PC-9 (cell line): ENCODE data around the gene CCR3. TPM values are rescaled to one million over a fixed set of nuclear protein-coding genes. Genes with fewer than 3 reads are reported as not detected.

ENCODE experiments used
- BruUV-seq: library from RNA; stranded (reverse); fragments of 400-500 nt; replicated peaks from 2 replicates; lab custom pipeline; 2021; lab: Mats Ljungman, UMichigan
- CTCF ChIA-PET: fragments of 300-600 bp; sonication (Branson Sonifier 250); formaldehyde crosslinking; loops from one replicate; lab custom pipeline; 2022; ENCODE audit warnings: antibody characterized with exemption; lab: Charles Lee
- POLR2A ChIA-PET: fragments of 300-600 bp; sonication (Branson Sonifier 250); formaldehyde crosslinking; loops from one replicate; lab custom pipeline; 2022; ENCODE audit warnings: antibody characterized with exemption; ENCODE audit not compliant: unreplicated experiment; lab: Charles Lee
- DNase-seq, 2 experiments: peaks; one replicate each; pipeline versions ENCODE4 v3.0.0 to v3.0.0-alpha.2; 2015 to 2022; ENCODE audit warnings: mixed read lengths in 1 of 2
- H2AFZ ChIP-seq: fragments of 200-600 bp; sonication (generic); 2 replicates; pipeline ENCODE4 v1.8.1; 2017; ENCODE audit warnings: antibody characterized with exemption
- H3F3A ChIP-seq: fragments of 200-600 bp; sonication (generic); 2 replicates; pipeline ENCODE4 v1.8.1; 2017; ENCODE audit warnings: antibody characterized with exemption, mild to moderate bottlenecking, low read depth; ENCODE audit not compliant: insufficient read depth
- H3K27ac ChIP-seq: fragments of 200-600 bp; sonication (generic); 2 replicates; pipeline ENCODE4 v1.6.1; 2016; ENCODE audit warnings: mixed run types
- H3K27me3 ChIP-seq: fragments of 200-600 bp; sonication (generic); 2 replicates; pipeline ENCODE4 v1.6.1; 2016; ENCODE audit warnings: low read depth, mixed run types; ENCODE audit not compliant: insufficient read depth
- H3K36me3 ChIP-seq: fragments of 200-600 bp; sonication (generic); 2 replicates; pipeline ENCODE4 v1.6.1; 2016; ENCODE audit warnings: low read depth, mixed run types
- H3K4me1 ChIP-seq: fragments of 200-600 bp; sonication (generic); replicated peaks from 2 replicates; pipeline ENCODE4 v1.6.1; 2016; ENCODE audit warnings: mixed run types; ENCODE audit not compliant: insufficient read depth
- H3K4me2 ChIP-seq: fragments of 200-600 bp; sonication (generic); 2 replicates; pipeline ENCODE4 v1.6.1; 2017; ENCODE audit warnings: mixed run types
- H3K4me3 ChIP-seq: fragments of 200-600 bp; sonication (generic); 2 replicates; pipeline ENCODE4 v1.6.1; 2016; ENCODE audit warnings: mixed run types
- H3K79me2 ChIP-seq: fragments of 200-600 bp; sonication (generic); 2 replicates; pipeline ENCODE4 v1.6.1; 2017; ENCODE audit warnings: low read depth, mixed run types
- H3K9me2 ChIP-seq: fragments of 200-600 bp; sonication (generic); 2 replicates; pipeline ENCODE4 v1.8.1; 2017; ENCODE audit warnings: mild to moderate bottlenecking; ENCODE audit not compliant: insufficient read depth
- H3K9me3 ChIP-seq: fragments of 200-600 bp; sonication (generic); 2 replicates; pipeline ENCODE4 v1.8.1; 2016; ENCODE audit warnings: low read depth; ENCODE audit not compliant: insufficient read depth
- H4K20me1 ChIP-seq: fragments of 200-600 bp; sonication (generic); 2 replicates; pipeline ENCODE4 v1.8.1; 2017; ENCODE audit not compliant: insufficient read depth
- EZH2 ChIP-seq: fragments of 200-600 bp; sonication (generic); IDR thresholded peaks from 2 replicates; pipeline ENCODE4 v1.8.0; 2017; ENCODE audit warnings: antibody characterized with exemption, low read depth
- intact Hi-C: fragments of 100-400 bp; cut with micrococcal nuclease; formaldehyde crosslinking; loops from one replicate; pipeline ENCODE4 v1.10.0; 2022; ENCODE audit not compliant: unreplicated experiment
- total RNA-seq: library from RNA; stranded (reverse); gene quantifications from 2 replicates; pipeline ENCODE4 v1.2.3, GENCODE V29; 2021
- TF ChIP-seq, protein P1 (sequence below): fragments of 200-600 bp; sonication (generic); conservative IDR thresholded peaks from 2 replicates; pipeline ENCODE4 v1.6.1; 2017; ENCODE audit warnings: mixed run types, antibody characterized with exemption, mild to moderate bottlenecking, moderate library complexity

Gene CCR3
- total RNA-seq, 1 experiment from 2014 or later = 3.1 TPM

DNA sequence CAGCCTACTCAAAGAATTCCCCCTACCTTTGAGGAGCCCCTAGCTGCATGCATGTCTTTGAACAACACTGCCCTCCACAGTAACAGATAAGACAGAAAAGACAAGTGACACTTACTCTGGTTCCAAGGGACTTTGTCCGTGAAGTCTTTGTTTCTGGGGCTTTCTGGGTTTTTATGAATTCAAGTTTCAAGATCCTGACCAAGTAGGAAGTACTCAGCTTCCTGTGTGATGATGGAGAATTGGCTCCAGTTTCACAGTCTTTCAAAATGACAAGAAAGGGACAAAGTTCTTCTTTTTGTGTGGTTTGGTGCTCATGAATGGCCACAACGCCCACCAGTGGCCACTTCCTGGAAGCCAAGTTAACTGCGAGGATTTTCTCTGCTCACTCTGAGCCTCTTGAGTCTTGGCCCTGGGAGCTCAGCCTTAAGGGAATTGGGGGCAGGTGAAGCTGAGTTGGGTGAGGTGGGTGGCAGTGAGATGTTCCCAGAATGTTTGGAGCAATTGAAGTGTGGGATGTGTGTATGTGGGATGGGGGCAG lies 34.0 kb upstream of the CCR3 start, which contains the start of gene CCR1:
CCR1 (minus strand) TSS at position 147 of the 538 bp plus-strand sequence. CDS start 4,000 bp downstream, outside the sequence.
- no peaks in the 10 kb centered on the region for H3F3A ChIP-seq
- H3K4me3 ChIP-seq = no peak within 1 kb of the TSS
- POLR2A ChIA-PET = interaction anchor here (0.5 kb wide), 1 partner anchor 344 kb away, joined by 4 read pairs; no protein-coding TSS in a partner anchor
- no peaks in the 10 kb centered on the region for H3K9me3 ChIP-seq
- peak within 1 kb of the TSS; percentile 27; the same call in 1 of the 2 replicates for H3K27ac ChIP-seq
- TF ChIP-seq, protein P1, sequence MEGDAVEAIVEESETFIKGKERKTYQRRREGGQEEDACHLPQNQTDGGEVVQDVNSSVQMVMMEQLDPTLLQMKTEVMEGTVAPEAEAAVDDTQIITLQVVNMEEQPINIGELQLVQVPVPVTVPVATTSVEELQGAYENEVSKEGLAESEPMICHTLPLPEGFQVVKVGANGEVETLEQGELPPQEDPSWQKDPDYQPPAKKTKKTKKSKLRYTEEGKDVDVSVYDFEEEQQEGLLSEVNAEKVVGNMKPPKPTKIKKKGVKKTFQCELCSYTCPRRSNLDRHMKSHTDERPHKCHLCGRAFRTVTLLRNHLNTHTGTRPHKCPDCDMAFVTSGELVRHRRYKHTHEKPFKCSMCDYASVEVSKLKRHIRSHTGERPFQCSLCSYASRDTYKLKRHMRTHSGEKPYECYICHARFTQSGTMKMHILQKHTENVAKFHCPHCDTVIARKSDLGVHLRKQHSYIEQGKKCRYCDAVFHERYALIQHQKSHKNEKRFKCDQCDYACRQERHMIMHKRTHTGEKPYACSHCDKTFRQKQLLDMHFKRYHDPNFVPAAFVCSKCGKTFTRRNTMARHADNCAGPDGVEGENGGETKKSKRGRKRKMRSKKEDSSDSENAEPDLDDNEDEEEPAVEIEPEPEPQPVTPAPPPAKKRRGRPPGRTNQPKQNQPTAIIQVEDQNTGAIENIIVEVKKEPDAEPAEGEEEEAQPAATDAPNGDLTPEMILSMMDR = peak; percentile 77
- TF ChIP-seq EZH2 = no peak
- intact Hi-C loops = loop anchor here (1.0 to 5.0 kb wide), 4 partner anchors 45 to 270 kb away; no protein-coding TSS in a partner anchor
- no peaks in the 10 kb centered on the region for H3K79me2 ChIP-seq
- H3K36me3 ChIP-seq = no peaks in the 10 kb centered on the region
- CTCF ChIA-PET = interaction anchor here (0.6 to 1.8 kb wide), 7 partner anchors 10 to 208 kb away, joined by 3 to 7 read pairs (median 4); no protein-coding TSS in a partner anchor
- BruUV-seq = no TSS peak
- H3K4me1 ChIP-seq = peaks cover 14% of the 10 kb centered on the region
- H3K9me2 ChIP-seq = no peaks in the 10 kb centered on the region
- no peaks in the 10 kb centered on the region for H4K20me1 ChIP-seq
- no peaks in the 10 kb centered on the region for H3K27me3 ChIP-seq
- no peak within 1 kb of the TSS for H2AFZ ChIP-seq
- DNase-seq = peak; percentile 52 to 68
- H3K4me2 ChIP-seq = peak within 1 kb of the TSS; percentile 39

- intact Hi-C loops = loop anchor here (2.0 to 5.0 kb wide), 2 partner anchors 46 to 233 kb away; no protein-coding TSS in a partner anchor
Measured at GRCh38 chr3:46209053-46209452, 33.2 kb upstream of the CCR3 start.

GRCh38 chr3:46209746-46210470 lies 32.4 kb upstream of the CCR3 start:
- BruUV-seq = no TSS peak
- Histone ChIP-seq H2AFZ (no peak overlapping the region), H3K27ac (no peak overlapping the region), H3K4me1 (peaks cover 18% of the 10 kb centered on the region), H3K9me3 (no peaks in the 10 kb centered on the region), H3K4me2 (no peak overlapping the region), H3K27me3 (no peaks in the 10 kb centered on the region), H3K36me3 (no peaks in the 10 kb centered on the region), H3K4me3 (no peak overlapping the region), H3K9me2 (no peaks in the 10 kb centered on the region), H3K79me2 (no peaks in the 10 kb centered on the region), H4K20me1 (no peaks in the 10 kb centered on the region), H3F3A (no peaks in the 10 kb centered on the region)
- DNase-seq = no peak
- ChIA-PET POLR2A (interaction anchor here (0.6 kb wide), 1 partner anchor 271 kb away, joined by 4 read pairs; no protein-coding TSS in a partner anchor), CTCF (interaction anchor here (0.9 kb wide), 1 partner anchor 168 kb away, joined by 3 read pairs; no protein-coding TSS in a partner anchor)
- intact Hi-C loops = loop anchor here (2.0 to 5.0 kb wide), 2 partner anchors 47 to 232 kb away; no protein-coding TSS in a partner anchor
- TF ChIP-seq, protein P1 = no peak
- TF ChIP-seq EZH2 = no peak

More at GRCh38 chr3:46209053-46209452, 33.2 kb upstream of the CCR3 start:
- Histone ChIP-seq H3K9me3 (no peaks in the 10 kb centered on the region), H2AFZ (no peak overlapping the region), H3K4me3 (no peak overlapping the region), H3K36me3 (no peaks in the 10 kb centered on the region), H3K79me2 (no peaks in the 10 kb centered on the region), H3K4me1 (peaks cover 14% of the 10 kb centered on the region), H3K9me2 (no peaks in the 10 kb centered on the region), H3K27ac (no peak overlapping the region), H3K4me2 (no peak overlapping the region), H3F3A (no peaks in the 10 kb centered on the region), H4K20me1 (no peaks in the 10 kb centered on the region), H3K27me3 (no peaks in the 10 kb centered on the region)
- ChIA-PET CTCF (interaction anchor here (0.8 to 1.8 kb wide), 6 partner anchors 11 to 169 kb away, joined by 3 to 7 read pairs (median 4); no protein-coding TSS in a partner anchor), POLR2A (interaction anchor here (0.5 kb wide), 1 partner anchor 343 kb away, joined by 4 read pairs; no protein-coding TSS in a partner anchor)
- no peak for TF ChIP-seq EZH2
- TF ChIP-seq, protein P1 = no peak
- BruUV-seq = no TSS peak
- no peak for DNase-seq
